Measurements from ENCODE around the gene BRSK1.

BRSK1 gene

DNA sequence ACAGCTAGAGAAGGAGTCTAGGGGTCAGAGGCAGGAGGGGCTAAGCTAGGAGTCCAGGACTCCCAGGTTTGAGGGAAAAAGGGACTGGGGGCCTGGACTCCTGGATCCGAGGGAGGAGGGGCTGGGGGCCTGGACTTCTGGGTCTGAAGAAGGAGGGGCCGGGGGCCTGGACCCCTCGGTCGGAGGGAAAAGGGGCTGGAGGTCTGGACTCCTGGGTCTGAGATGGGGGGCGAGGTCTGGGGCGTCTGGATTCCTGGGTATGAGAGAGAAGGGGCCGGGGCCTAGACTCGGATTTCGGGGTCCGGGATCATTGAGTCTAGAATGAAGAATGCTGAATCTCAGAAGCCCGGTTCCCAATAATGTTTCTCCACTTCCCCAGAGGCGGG is 18.5 kb downstream of the BRSK1 start:
- H3K4me3 ChIP-seq (ENCODE audit: low read depth, low read length), result peak overlapping the region; percentile 34
- DNase-seq (ENCODE audit: low read depth), result no peak

DNA sequence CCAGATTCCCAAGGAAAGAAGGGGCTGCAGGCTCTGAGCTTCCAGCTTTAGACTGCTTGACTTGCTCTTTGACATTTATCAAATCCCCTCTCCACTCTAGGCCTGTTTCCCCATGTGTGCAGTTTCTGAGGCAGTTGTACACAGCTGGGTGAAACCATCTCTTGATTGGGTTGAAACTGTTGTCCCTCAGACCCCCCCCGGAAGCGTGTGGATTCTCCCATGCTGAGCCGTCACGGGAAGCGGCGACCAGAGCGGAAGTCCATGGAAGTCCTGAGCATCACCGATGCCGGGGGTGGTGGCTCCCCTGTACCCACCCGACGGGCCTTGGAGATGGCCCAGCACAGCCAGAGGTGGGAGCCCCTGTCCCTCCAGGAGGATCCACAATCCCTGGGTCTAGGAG is 19.7 kb downstream of the BRSK1 start:
- TF ChIP-seq, protein P1, sequence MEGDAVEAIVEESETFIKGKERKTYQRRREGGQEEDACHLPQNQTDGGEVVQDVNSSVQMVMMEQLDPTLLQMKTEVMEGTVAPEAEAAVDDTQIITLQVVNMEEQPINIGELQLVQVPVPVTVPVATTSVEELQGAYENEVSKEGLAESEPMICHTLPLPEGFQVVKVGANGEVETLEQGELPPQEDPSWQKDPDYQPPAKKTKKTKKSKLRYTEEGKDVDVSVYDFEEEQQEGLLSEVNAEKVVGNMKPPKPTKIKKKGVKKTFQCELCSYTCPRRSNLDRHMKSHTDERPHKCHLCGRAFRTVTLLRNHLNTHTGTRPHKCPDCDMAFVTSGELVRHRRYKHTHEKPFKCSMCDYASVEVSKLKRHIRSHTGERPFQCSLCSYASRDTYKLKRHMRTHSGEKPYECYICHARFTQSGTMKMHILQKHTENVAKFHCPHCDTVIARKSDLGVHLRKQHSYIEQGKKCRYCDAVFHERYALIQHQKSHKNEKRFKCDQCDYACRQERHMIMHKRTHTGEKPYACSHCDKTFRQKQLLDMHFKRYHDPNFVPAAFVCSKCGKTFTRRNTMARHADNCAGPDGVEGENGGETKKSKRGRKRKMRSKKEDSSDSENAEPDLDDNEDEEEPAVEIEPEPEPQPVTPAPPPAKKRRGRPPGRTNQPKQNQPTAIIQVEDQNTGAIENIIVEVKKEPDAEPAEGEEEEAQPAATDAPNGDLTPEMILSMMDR (IDR thresholded peaks at IDR 0.05; ENCODE audit: low read depth, low read length, missing control alignments), result no peak
- no peak for DNase-seq (ENCODE audit: low read depth)
- in situ Hi-C loops (cut with HindIII; ENCODE audit: low sequenced_read_pairs), result no loop called here
- no peak overlapping the region for H3K4me3 ChIP-seq (ENCODE audit: low read depth, low read length)

More for the DNA sequence above, 18.5 kb downstream of the BRSK1 start:
- TF ChIP-seq, protein P1 (IDR thresholded peaks at IDR 0.05; ENCODE audit: low read depth, low read length, missing control alignments), result no peak
- in situ Hi-C loops (cut with HindIII; ENCODE audit: low sequenced_read_pairs), result no loop called here

DNA sequence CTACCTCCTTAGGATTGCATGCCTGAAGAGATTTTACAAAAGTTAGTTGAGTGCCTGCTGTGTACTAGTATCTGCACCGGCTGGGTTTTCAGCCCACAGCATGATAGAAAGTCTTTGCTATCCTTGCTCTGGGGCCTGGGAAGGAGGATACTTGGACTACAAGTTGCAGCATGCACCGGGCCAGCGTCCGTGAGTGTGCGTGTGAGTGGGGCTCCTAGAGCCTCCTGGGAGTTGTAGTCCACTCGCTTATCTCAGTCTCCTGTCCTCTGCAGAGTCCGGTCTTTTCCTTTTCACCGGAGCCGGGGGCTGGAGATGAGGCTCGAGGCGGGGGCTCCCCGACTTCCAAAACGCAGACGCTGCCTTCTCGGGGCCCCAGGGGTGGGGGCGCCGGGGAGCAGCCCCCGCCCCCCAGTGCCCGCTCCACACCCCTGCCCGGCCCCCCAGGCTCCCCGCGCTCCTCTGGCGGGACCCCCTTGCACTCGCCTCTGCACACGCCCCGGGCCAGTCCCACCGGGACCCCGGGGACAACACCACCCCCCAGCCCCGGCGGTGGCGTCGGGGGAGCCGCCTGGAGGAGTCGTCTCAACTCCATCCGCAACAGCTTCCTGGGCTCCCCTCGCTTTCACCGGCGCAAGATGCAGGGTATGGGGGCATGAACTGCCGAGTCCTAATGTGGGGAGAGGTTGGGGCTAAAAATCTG is 20.6 kb downstream of the BRSK1 start:
- no peak for DNase-seq (ENCODE audit: low read depth)
- in situ Hi-C loops (cut with HindIII; ENCODE audit: low sequenced_read_pairs), result no loop called here
- TF ChIP-seq, protein P1 (IDR thresholded peaks at IDR 0.05; ENCODE audit: low read depth, low read length, missing control alignments), result no peak
- no peak overlapping the region for H3K4me3 ChIP-seq (ENCODE audit: low read depth, low read length)

DNA sequence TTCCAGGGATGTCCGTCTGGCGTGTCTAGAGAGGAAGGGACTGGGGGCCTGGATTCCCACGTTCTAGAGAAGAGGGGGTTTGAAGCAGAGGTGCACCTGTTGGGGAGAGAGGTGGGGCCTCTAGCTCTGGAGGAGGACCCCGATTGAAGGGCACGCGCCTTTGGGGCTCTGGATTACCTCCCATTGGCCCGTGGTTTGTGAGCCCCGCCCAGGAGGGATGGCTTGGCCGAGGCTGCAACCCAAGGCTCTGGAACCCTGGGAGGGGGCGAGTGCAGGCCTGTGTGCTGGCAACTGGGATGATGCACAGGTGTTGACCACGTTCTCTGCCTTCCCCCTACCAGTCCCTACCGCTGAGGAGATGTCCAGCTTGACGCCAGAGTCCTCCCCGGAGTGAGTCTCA is 21.2 kb downstream of the BRSK1 start:
- TF ChIP-seq, protein P1 (IDR thresholded peaks at IDR 0.05; ENCODE audit: low read depth, low read length, missing control alignments), result no peak
- DNase-seq (ENCODE audit: low read depth), result no peak
- in situ Hi-C loops (cut with HindIII; ENCODE audit: low sequenced_read_pairs), result no loop called here
- no peak overlapping the region for H3K4me3 ChIP-seq (ENCODE audit: low read depth, low read length)

DNA sequence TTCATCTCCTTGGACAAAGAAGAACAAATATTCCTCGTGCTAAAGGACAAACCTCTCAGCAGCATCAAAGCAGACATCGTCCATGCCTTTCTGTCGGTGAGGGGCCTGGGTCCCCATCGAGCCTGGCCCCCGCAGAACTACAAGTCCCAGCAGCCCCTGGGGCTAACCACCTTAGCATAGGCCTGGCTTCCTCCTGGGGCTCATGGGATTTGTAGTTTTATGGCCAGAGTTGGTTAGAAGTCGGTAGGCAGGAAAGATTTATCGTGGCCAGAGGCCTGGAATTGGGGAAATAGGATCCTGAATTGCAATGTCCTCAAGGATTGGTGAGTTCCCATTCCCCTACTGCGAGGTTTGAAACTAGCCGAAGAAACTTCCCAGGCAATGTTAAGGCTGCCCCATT is 21.7 kb downstream of the BRSK1 start:
- TF ChIP-seq, protein P1 (IDR thresholded peaks at IDR 0.05; ENCODE audit: low read depth, low read length, missing control alignments), result no peak
- no peak for DNase-seq (ENCODE audit: low read depth)
- H3K4me3 ChIP-seq (ENCODE audit: low read depth, low read length), result no peak overlapping the region
- in situ Hi-C loops (cut with HindIII; ENCODE audit: low sequenced_read_pairs), result no loop called here

DNA sequence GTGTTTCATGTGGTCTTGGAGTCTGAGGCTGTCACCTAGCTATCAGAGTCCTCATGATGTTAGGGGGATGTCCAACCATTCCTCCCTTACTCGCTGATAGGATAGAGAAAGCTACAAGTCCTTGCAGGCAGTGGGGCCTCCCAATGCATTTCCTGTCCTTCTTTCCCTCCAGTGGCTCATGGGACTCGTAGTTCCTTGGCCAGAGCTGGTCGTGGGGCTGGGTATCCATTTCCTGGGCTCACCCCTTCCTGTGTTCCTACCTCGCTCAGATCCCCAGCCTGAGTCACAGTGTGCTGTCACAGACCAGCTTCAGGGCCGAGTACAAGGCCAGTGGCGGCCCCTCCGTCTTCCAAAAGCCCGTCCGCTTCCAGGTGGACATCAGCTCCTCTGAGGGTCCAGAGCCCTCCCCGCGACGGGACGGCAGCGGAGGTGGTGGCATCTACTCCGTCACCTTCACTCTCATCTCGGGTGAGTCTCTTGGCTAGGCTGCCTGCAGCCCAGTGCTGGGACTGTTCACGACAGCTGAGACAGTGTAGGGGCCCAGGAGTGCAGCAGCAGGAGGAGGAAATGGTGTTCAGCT is 22.3 kb downstream of the BRSK1 start:
- TF ChIP-seq, protein P1 (IDR thresholded peaks at IDR 0.05; ENCODE audit: low read depth, low read length, missing control alignments), result no peak
- DNase-seq (ENCODE audit: low read depth), result no peak
- in situ Hi-C loops (cut with HindIII; ENCODE audit: low sequenced_read_pairs), result no loop called here
- H3K4me3 ChIP-seq (ENCODE audit: low read depth, low read length), result no peak overlapping the region

Measured in astrocyte of the cerebellum (primary cell).